MM.1S (cell line): ENCODE results near the gene IFRD2.

Source experiments
- DNase-seq: peaks from one replicate; pipeline ENCODE4 v3.0.0-alpha.2; 2015
- H2AFZ ChIP-seq: fragments of 300-600 bp; sonication (generic); 2 replicates; pipeline ENCODE4 v1.6.0; 2016; ENCODE audit warnings: antibody characterized with exemption, low read length
- H3F3A ChIP-seq: fragments of 300-600 bp; sonication (generic); 2 replicates; pipeline ENCODE4 v1.6.1; 2016; ENCODE audit warnings: mild to moderate bottlenecking, antibody characterized with exemption, low read length, moderate library complexity, mixed read lengths; ENCODE audit not compliant: insufficient read depth
- H3K27ac ChIP-seq: fragments of 300-600 bp; sonication (generic); 2 replicates; pipeline ENCODE4 v1.5.1; 2016; ENCODE audit warnings: mild to moderate bottlenecking, low read length
- H3K27me3 ChIP-seq: fragments of 300-600 bp; sonication (generic); replicated peaks from 2 replicates; pipeline ENCODE4 v1.6.0; 2016; ENCODE audit warnings: low read length; ENCODE audit not compliant: insufficient read depth
- H3K36me3 ChIP-seq: fragments of 300-600 bp; sonication (generic); replicated peaks from 2 replicates; pipeline ENCODE4 v1.6.1; 2016; ENCODE audit warnings: mild to moderate bottlenecking, low read length, mixed read lengths; ENCODE audit not compliant: insufficient read depth
- H3K4me1 ChIP-seq: fragments of 300-600 bp; sonication (generic); 2 replicates; pipeline ENCODE4 v1.6.1; 2016; ENCODE audit warnings: low read length, mixed read lengths
- H3K4me2 ChIP-seq: fragments of 300-600 bp; sonication (generic); 2 replicates; pipeline ENCODE4 v1.6.0; 2016; ENCODE audit warnings: low read depth, low read length
- H3K4me3 ChIP-seq: fragments of 300-600 bp; sonication (generic); 2 replicates; pipeline ENCODE4 v1.5.1; 2016; ENCODE audit warnings: low read length, mixed read lengths
- H3K79me2 ChIP-seq: fragments of 300-600 bp; sonication (generic); 2 replicates; pipeline ENCODE4 v1.6.1; 2016; ENCODE audit warnings: mixed run types, low read length, mixed read lengths
- H3K9ac ChIP-seq: fragments of 300-600 bp; sonication (generic); 2 replicates; pipeline ENCODE4 v1.6.1; 2016; ENCODE audit warnings: low read length, mixed read lengths
- H3K9me2 ChIP-seq: fragments of 300-600 bp; sonication (generic); replicated peaks from 2 replicates; pipeline ENCODE4 v1.6.1; 2016; ENCODE audit warnings: mild to moderate bottlenecking, low read length, mixed read lengths; ENCODE audit not compliant: insufficient read depth
- H3K9me3 ChIP-seq: fragments of 300-600 bp; sonication (generic); replicated peaks from 2 replicates; pipeline ENCODE4 v1.6.1; 2016; ENCODE audit warnings: mild to moderate bottlenecking, low read length, mixed read lengths; ENCODE audit not compliant: insufficient read depth
- H4K20me1 ChIP-seq: fragments of 300-600 bp; sonication (generic); 2 replicates; pipeline ENCODE4 v1.6.1; 2016; ENCODE audit warnings: mild to moderate bottlenecking, low read length, moderate library complexity, mixed read lengths; ENCODE audit not compliant: insufficient read depth
- EZH2 ChIP-seq: fragments of 300-600 bp; sonication (generic); optimal IDR thresholded peaks from 2 replicates; pipeline ENCODE3; 2017; ENCODE audit warnings: low read depth, mild to moderate bottlenecking, antibody characterized with exemption, low read length, mixed read lengths
- EZH2phosphoT487 ChIP-seq: fragments of 300-600 bp; sonication (generic); IDR thresholded peaks from 2 replicates; pipeline ENCODE4 v1.6.1; 2018; ENCODE audit warnings: antibody characterized with exemption, low read length
- TF ChIP-seq, protein P1 (sequence below): fragments of 300-600 bp; sonication (generic); IDR thresholded peaks from 2 replicates; pipeline ENCODE4 v1.5.1; 2016; ENCODE audit warnings: antibody characterized with exemption, low read length, mixed read lengths

The IFRD2 gene

DNA sequence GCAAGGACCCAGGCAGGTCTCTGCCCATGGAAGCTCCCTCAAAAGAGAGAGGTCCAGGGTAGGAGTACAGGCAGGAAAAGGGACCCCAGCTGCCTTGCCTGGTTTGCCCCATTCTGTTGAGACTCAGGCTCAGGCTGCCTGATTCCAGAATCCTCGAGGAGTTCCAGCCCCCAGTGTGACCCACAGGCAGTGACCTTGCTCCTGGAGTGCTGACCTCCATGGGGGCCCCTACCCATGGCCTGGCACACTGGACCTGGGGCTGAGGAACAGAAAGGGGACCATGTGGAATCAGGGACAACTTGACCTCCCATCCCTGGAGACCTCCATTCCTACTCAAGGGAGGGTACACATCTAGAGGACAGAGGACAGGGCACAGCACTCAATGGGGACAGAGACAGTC is 26.7 kb downstream of the IFRD2 start:
- Histone ChIP-seq H2AFZ (no peak overlapping the region), H3K79me2 (no peaks in the 10 kb centered on the region), H3K36me3 (no peaks in the 10 kb centered on the region), H3K9me2 (no peaks in the 10 kb centered on the region), H3F3A (no peaks in the 10 kb centered on the region), H3K4me3 (no peak overlapping the region), H3K9ac (no peak overlapping the region), H3K9me3 (no peaks in the 10 kb centered on the region), H3K4me2 (no peak overlapping the region), H4K20me1 (no peaks in the 10 kb centered on the region), H3K27me3 (peaks cover 55% of the 10 kb centered on the region), H3K4me1 (peaks cover 4% of the 10 kb centered on the region; the same call in 1 of the 2 replicates), H3K27ac (no peak overlapping the region)
- TF ChIP-seq EZH2phosphoT487 = no peak
- DNase-seq = no peak

DNA sequence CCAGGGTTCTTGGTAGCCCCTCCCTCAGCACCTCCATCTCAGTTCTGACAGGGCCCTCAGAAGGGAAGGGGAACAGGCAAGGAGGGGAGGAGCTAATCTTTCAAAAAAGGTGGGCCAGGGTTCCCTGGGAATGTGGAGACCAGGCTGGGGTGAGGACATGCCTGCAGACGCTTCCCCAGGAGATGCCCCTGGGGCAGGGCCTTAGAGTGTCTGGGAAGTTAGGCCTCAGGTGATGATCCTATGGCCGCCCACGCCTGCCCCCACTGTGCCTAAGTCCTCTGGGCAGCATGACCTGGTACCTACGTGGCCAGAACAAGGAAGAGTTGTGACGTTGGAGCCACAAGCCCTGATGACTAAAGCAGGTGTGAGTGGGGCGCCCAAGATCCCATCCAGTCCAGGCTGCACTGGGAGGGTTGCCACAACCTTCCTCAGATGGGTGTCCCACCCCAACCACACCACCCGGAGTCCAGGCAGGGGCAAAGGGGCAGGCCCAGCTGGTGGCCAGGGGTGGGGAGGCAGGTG is 27.2 kb downstream of the IFRD2 start:
- TF ChIP-seq EZH2phosphoT487 (no peak), EZH2 (no peak)
- TF ChIP-seq, protein P1, sequence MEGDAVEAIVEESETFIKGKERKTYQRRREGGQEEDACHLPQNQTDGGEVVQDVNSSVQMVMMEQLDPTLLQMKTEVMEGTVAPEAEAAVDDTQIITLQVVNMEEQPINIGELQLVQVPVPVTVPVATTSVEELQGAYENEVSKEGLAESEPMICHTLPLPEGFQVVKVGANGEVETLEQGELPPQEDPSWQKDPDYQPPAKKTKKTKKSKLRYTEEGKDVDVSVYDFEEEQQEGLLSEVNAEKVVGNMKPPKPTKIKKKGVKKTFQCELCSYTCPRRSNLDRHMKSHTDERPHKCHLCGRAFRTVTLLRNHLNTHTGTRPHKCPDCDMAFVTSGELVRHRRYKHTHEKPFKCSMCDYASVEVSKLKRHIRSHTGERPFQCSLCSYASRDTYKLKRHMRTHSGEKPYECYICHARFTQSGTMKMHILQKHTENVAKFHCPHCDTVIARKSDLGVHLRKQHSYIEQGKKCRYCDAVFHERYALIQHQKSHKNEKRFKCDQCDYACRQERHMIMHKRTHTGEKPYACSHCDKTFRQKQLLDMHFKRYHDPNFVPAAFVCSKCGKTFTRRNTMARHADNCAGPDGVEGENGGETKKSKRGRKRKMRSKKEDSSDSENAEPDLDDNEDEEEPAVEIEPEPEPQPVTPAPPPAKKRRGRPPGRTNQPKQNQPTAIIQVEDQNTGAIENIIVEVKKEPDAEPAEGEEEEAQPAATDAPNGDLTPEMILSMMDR = no peak
- DNase-seq = no peak
- H3K36me3 ChIP-seq = no peaks in the 10 kb centered on the region
- no peak overlapping the region for H3K4me3 ChIP-seq
- H3K9me3 ChIP-seq = no peaks in the 10 kb centered on the region
- peaks cover 6% of the 10 kb centered on the region; the same call in 1 of the 2 replicates for H3K4me1 ChIP-seq
- H3F3A ChIP-seq = no peaks in the 10 kb centered on the region
- H3K9me2 ChIP-seq = no peaks in the 10 kb centered on the region
- H3K27ac ChIP-seq = no peak overlapping the region
- no peaks in the 10 kb centered on the region for H4K20me1 ChIP-seq
- no peak overlapping the region for H3K4me2 ChIP-seq
- H3K9ac ChIP-seq = no peak overlapping the region
- no peak overlapping the region for H2AFZ ChIP-seq
- H3K79me2 ChIP-seq = no peaks in the 10 kb centered on the region
- H3K27me3 ChIP-seq = peaks cover 50% of the 10 kb centered on the region

DNA sequence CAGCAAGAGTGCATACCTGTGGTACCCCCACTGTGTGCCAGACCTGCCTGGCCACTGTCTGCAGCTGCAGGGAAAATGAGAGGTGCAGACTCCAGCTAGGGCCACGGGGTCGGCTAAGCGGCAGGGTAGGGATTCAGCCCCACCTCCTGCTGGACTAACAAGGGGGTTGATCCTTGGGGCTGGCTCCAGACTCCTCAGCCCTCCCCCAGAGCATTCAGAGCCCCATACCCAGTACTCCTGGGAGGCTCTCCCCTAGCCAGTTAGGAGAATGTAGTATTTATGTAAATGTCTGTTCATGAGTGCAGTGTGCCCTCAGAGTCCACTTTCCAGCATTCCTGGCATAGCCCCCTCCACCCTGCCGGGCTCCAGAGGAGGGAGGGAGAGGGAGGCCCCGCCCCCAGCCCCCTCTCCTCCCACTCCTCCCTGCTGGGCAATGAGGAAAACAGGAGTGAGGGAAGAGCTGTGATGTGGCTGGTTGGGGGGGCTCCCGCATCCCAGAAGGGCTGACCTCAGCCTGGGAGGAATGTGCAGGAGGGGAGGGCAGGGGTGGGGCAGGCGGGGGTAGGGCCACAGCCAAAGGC is 27.8 kb downstream of the IFRD2 start:
- Histone ChIP-seq H3F3A (0 out of 2 replicates have a peak, but pooled peaks cover 2% of the 10 kb centered on the region), H3K36me3 (no peaks in the 10 kb centered on the region), H3K27me3 (peaks cover 44% of the 10 kb centered on the region), H4K20me1 (no peaks in the 10 kb centered on the region), H3K9me2 (no peaks in the 10 kb centered on the region), H3K4me2 (no peak overlapping the region), H3K9ac (no peak overlapping the region), H3K4me1 (peaks cover 6% of the 10 kb centered on the region; the same call in 1 of the 2 replicates), H3K9me3 (no peaks in the 10 kb centered on the region), H3K27ac (no peak overlapping the region), H3K4me3 (no peak overlapping the region), H3K79me2 (no peaks in the 10 kb centered on the region), H2AFZ (no peak overlapping the region)
- TF ChIP-seq EZH2 = no peak
- no peak for TF ChIP-seq EZH2phosphoT487
- TF ChIP-seq, protein P1 = no peak
- DNase-seq = no peak
